Measurements from ENCODE around the gene SDHD.
"Not testable (repeated sequence)": the region's sequence is repeated elsewhere in the genome, so short reads cannot be mapped to it uniquely, and the experiment has no call there.

GRCh38 chr11:112095302-112095701 lies 8.6 kb downstream of the SDHD start:
- not testable (repeated sequence) for TF ChIP-seq ETV6 (CRISPR knock-in tag; IDR thresholded peaks at IDR 0.05); TCF7 (CRISPR knock-in tag; IDR thresholded peaks at IDR 0.05; ENCODE audit: low read depth); CTCF (IDR thresholded peaks at IDR 0.05)
